Muscle layer of duodenum (tissue), 2 donors: ENCODE results near the gene CSNK1E.

ENCODE experiments used
- H3K27ac ChIP-seq: one replicate; pipeline ENCODE4 v1.7.0; 2013; ENCODE audit warnings: mild to moderate bottlenecking, low read length
- H3K27me3 ChIP-seq: one replicate; pipeline ENCODE4 v1.7.0; 2013; ENCODE audit warnings: low read depth, mild to moderate bottlenecking, control low read depth, low read length
- H3K36me3 ChIP-seq, 2 donors: one replicate each; pipeline ENCODE4 v1.7.0; 2013; ENCODE audit warnings: low read length in 2 of 2, control low read depth in 1 of 2, mild to moderate bottlenecking in 1 of 2; ENCODE audit not compliant: insufficient read depth in 2 of 2, control insufficient read depth in 1 of 2
- H3K4me1 ChIP-seq, 2 donors: one replicate each; pipeline ENCODE4 v1.7.0; 2013; ENCODE audit warnings: low read length in 2 of 2, mild to moderate bottlenecking in 2 of 2, control low read depth in 1 of 2, moderate library complexity in 1 of 2; ENCODE audit not compliant: insufficient read depth in 2 of 2, control insufficient read depth in 1 of 2
- H3K4me3 ChIP-seq, 2 donors: one replicate each; pipeline ENCODE4 v1.7.0; 2013; ENCODE audit warnings: low read length in 2 of 2, low read depth in 1 of 2, mild to moderate bottlenecking in 1 of 2
- H3K9me3 ChIP-seq, 2 donors: one replicate each; pipeline ENCODE4 v1.7.0; 2013; ENCODE audit warnings: low read length in 2 of 2, control low read depth in 1 of 2, mild to moderate bottlenecking in 1 of 2; ENCODE audit not compliant: control insufficient read depth in 1 of 2
- donor health status: healthy.

Gene CSNK1E

DNA sequence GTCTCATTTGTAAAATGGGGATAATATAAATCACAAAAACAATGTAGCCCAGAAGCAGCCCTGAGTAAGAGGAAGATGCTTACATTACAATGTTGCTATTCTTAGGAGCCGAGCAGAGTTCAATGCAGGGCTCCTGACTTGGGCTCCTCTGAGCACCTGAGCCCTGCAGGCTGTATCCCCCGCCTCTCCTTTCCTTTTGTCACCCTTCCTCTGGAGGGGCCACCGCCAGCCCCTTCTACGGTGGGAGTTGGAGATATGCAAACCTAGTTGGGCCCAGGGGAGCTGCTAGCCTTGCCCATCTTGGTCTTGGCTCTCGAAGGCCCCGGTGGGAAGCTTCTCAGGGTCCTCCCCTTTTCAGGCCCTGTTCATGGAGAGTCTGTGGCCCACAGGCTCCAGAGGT is 8.4 kb upstream of the CSNK1E start:
- Histone ChIP-seq H3K9me3 (no peaks in the 10 kb centered on the region), H3K27ac (no peak overlapping the region), H3K4me3 (no peak overlapping the region), H3K36me3 (no peaks in the 10 kb centered on the region), H3K27me3 (no peaks in the 10 kb centered on the region), H3K4me1 (no peaks in the 10 kb centered on the region)

DNA sequence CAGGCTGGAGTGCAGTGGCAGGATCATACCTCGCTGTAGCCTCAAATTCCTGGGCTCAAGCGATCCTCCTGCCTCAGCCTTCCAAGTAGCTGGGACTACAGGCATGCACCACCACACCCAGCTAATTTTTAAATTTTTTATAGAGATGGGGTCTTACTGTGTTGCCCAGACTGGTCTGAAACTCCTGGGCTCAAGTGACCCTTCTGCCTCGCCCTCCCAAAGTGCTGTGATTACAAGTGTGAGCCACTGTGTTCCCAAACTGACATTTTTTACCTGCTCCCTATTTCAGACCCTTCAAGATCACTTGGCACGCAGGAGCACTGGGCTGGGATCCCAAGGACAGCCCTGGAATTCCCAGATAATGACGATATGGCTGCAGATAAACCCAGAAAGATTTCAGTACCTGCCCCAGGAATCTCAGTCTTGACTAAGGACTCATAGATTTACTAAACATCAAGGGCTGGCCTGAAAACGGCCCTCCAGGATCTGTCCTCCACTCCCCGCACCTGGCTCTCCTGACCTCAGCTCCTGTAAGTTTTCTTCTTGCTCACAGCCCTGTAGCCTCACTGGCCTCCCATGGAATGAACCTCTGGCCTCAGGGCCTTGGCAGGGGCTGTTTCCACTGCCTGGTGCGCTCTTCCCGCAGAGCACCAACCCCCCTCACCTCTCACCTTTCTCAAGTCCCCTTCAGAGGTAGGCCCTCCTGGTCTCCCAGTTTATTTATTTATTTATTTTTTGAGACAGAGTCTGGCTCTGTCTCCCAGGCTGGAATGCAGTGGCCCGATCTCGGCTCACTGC is 3.6 kb upstream of the CSNK1E start:
- H3K27me3 ChIP-seq, result no peaks in the 10 kb centered on the region
- H3K4me3 ChIP-seq, result no peak overlapping the region
- H3K9me3 ChIP-seq, result no peaks in the 10 kb centered on the region
- no peak overlapping the region for H3K27ac ChIP-seq
- H3K4me1 ChIP-seq, result peaks cover 5 to 6% of the 10 kb centered on the region in 2 donors
- H3K36me3 ChIP-seq, result peaks cover 0 to 6% of the 10 kb centered on the region in 2 donors

DNA sequence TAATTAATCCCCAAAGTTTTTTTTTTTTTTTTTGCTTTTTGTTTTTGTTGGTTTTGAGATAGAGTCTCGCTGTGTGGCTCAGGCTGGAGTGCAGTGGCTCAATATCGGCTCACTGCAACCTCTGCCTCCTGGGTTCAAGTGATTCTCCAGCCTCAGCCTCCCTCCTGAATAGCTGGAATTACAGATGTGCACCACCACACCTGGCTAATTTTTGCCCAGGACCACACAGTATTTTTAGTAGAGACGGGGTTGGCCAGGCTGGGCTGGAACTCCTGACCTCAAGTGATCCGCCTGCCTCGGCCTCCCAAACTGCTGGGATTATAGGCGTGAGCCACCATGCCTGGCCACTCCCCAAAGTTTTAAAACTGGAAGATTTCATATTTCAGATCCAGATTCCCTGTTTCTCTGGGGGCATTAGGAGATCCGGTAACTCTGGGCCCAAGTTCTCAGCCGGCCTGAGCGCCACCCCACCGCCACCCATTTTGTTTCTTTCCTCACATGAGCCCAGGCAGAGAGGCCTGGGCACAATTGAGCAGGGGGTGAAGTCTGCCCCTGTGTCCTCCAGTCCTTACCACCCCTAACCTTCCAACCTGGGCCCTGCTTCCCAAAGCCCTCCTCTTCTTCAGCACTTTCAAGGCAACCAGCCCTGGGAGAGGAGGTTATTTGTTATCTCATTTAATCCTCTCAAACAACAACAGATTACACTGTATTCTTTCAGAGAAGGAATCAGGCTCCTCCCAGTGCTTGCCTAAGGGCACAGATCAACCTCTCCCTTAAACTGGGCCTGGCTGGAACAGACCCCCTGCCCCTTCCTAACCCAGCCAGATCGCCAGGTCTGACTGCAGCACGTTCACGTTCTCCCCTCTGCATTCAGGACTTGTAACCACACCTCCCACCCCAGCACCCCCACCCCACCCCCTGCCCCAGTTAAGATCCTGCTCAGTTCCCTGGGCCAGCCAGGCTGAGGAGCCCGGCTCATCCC is 1.9 kb upstream of the CSNK1E start:
- Histone ChIP-seq H3K4me1 (peaks cover 6 to 22% of the 10 kb centered on the region in 2 donors), H3K36me3 (peaks cover 0 to 6% of the 10 kb centered on the region in 2 donors), H3K27me3 (no peaks in the 10 kb centered on the region), H3K27ac (peak overlapping the region; percentile 96), H3K4me3 (no peak overlapping the region), H3K9me3 (no peaks in the 10 kb centered on the region)

DNA sequence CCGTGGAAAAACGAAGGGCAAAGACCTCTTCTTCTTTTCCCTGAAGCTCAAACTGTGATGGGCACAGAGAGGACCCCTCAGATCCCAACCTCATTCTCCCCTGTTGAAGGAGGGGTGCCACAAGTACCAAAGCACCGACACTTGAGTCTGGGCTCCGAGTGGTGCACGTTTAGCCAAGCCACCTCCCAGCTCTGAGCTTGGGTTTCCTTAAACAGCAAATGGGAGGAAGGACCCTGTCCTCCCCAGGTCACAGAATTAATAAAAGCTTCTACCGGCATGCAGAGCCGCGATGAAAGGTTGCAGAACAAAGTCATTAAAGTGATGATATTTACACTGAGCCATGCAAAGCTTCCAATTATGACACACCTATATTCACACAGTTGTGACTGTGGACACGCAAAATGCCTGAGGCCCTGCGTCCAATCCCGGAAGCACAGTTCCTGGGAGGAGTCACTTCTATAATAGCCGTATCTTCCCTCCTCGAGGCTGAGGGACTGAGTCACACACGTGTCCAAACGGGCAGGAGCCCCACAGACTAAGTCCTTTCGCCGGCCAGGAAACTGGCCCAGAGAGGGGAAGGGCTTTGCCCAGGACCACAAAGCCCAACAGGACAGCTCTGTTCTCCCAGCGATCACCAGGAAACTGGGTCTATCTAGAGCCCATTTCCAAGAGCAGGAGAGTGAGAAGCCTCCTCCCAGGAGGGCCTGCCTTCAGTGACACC is 922 bp upstream of the CSNK1E start:
- Histone ChIP-seq H3K36me3 (peaks cover 0 to 6% of the 10 kb centered on the region in 2 donors), H3K27ac (peak overlapping the region; percentile 96), H3K27me3 (no peaks in the 10 kb centered on the region), H3K9me3 (no peaks in the 10 kb centered on the region), H3K4me1 (peaks cover 6 to 32% of the 10 kb centered on the region in 2 donors), H3K4me3 (peak overlapping the region; percentile 49 to 60)

DNA sequence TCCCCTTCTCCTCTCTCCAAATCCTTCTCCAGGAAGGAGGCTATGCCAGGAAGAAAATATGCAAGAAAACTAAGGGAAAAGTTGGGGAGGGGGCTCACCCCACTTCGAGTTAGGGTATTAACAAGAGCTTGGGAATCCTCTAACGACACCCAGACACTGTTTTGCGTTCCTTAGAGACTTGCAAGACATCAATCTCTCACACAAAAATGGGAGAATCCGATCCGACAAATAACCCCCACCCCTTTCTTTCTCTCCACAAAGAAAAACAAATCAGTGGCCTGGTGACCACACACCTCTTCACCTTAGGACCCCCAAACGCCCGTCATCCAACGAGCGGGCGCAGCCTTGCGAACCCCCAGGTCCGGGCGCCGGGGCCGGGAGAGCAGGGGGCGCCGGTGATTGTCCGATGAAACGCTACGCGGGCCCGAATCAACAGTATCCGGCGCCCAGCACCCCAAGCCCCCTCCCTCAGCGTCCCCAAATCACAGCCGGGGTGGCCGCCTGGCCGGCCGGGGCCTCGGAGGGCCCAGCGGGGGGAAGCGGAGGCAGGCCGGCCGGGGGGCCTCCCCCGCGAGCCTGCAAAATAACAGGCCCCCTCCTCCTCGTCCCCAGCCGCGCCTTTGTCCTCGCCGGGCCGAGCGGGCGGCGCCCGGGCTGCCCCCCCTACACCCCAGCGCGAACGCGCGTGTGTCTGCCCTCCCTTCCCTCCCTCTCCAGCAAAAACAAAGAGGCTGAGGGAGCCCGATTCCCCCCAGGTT is 690 bp downstream of the CSNK1E start:
- Histone ChIP-seq H3K4me1 (peaks cover 15 to 46% of the 10 kb centered on the region in 2 donors), H3K36me3 (peaks cover 0 to 6% of the 10 kb centered on the region in 2 donors), H3K27me3 (no peaks in the 10 kb centered on the region), H3K9me3 (no peaks in the 10 kb centered on the region), H3K4me3 (peak overlapping the region; percentile 66 to 84), H3K27ac (peak overlapping the region; percentile 89)

DNA sequence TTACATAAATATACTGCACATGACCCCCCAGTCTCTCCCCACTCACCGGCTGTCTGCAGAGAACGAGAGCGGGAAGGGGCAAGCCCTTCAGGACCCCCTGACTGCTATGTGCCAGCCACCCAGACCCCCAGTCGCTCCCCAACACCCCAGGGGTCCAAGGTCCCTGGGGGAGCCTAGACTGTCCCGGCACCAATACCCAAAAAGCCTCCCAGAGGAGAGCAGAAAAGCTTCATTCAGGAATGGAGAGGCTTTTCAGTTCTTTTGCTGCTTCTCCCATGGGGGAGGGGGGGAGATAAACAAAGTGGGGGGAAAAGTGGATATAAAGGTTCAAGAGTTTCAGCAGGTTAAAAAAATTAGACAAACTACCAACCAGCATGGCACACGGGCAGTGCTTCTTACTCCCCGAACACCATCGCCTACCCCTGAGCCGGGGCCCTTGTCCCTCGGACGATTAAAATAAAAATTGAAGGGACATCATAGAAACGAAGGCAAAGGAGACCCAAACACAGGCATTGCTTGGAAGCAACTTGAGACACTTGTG is 1.3 kb downstream of the CSNK1E start:
- H3K4me3 ChIP-seq, result peak overlapping the region; percentile 66 to 84
- H3K36me3 ChIP-seq, result peaks cover 0 to 8% of the 10 kb centered on the region in 2 donors
- peaks cover 15 to 52% of the 10 kb centered on the region in 2 donors for H3K4me1 ChIP-seq
- H3K9me3 ChIP-seq, result no peaks in the 10 kb centered on the region
- H3K27ac ChIP-seq, result peak overlapping the region; percentile 89
- H3K27me3 ChIP-seq, result no peaks in the 10 kb centered on the region

DNA sequence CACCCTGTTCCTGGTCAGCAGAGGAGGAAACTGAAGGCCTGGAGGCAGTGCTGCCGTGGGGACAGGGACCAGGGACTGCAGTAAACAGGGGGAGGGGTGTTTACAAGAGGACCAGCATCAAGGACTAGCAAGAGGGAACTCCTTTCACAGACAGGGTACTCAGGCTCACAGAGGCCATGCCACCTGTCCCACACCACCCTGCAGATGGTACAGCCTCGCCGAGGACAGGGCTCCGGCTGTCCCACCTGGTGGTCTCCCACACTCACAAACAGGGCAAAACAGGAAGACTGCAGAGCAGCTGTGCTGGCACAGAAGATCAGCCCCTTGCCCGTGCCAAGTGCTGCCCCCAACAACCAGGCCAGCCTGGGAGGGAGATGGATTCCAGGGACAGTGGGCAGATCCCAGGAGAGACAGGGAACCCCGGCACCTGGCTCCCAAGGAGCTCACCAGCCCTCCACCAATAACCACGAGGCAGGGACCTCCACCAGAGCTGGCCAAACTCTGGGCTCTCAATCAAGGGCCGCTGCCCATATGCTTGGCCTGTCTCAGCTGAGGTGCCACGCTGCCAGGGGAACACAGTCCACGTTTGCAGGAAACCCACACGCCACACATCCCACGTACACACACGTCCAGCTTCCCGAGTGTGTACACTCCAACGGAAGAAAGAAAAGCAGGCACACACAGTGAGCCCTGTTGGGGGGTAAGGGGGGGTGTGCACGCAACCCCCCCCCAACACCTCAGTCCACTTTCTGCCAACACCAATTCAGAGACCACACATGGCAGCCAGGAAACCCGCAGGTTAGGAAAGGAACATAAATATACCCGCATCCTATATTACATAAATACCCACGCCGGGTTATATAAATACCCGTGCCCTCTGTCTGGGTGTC is 2.1 kb downstream of the CSNK1E start:
- Histone ChIP-seq H3K9me3 (no peaks in the 10 kb centered on the region), H3K36me3 (peaks cover 0 to 13% of the 10 kb centered on the region in 2 donors), H3K4me3 (peak overlapping the region; percentile 66 to 84), H3K27ac (peak overlapping the region; percentile 89), H3K27me3 (no peaks in the 10 kb centered on the region), H3K4me1 (peaks cover 19 to 59% of the 10 kb centered on the region in 2 donors)

DNA sequence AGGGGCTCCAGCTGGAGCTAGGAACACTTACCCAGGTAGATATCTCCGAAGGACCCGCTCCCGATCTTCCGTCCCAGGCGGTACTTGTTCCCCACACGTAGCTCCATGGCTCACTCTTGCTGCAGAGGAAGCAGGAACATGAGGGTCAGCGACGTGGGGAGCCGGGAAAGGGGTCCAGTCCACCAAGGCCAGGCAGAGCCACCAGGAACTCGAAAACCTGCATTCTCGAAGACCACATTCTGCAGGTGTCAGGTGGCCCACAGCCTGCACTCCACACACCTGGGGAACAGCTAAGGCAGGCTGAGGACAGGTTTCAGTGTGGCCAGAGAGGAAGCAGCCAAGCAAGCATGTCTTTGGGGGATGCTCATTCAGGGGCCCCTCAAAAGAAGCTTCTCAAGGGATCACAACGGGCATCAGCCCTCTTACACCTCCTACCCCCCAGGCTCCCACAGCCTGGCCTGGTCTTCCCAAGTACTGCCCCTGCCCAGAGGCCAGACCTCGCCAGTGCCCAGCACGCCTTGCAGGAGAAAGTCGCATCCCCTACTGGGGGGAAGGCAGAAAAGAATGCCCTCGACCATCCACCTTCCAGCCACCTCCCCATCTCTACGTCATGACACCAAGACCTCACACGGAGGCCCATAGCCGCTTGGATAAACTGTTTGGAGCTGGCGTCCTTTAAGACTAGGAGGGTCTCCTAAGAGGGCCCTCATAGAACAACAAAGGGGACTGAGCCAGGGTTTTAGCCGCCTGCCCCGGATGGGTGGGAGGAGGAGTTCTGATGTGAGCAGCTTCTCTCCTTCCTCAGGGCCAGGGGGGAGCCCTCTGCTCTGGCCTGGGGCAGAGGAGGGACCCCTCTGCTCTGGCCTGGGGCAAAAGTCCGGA is 2.9 kb downstream of the CSNK1E start:
- H3K27me3 ChIP-seq, result no peaks in the 10 kb centered on the region
- peaks cover 0 to 13% of the 10 kb centered on the region in 2 donors for H3K36me3 ChIP-seq
- H3K9me3 ChIP-seq, result no peaks in the 10 kb centered on the region
- H3K27ac ChIP-seq, result peak overlapping the region; percentile 89
- H3K4me1 ChIP-seq, result peaks cover 27 to 68% of the 10 kb centered on the region in 2 donors
- peak overlapping the region; percentile 66 to 84 for H3K4me3 ChIP-seq

DNA sequence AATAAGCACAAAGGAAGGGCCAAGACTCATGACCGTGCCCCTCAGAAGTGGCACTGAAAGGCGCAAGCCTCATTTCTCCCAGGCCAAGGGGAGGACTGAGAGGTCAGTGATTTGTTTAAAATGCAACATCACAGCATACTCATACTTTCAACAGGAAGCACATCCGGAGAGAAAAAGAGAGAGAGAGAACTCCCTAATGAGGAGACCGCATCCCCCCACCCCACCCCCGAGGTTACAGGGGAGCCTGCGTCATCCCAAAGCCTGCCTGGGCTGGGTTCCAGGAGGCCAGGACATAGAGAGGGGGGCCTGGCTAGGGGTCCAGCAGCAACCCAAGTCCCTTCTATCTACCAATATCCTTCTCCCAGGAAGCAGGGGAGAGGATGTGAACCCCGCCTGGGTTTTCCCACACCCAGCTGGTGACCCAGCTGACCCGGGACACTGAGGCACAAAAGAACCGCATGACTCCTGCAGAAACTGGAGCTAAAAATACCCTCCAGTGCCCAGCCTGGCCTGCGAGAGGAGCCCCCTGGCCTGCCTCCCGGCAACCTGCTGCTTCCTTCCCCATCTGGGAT is 3.8 kb downstream of the CSNK1E start:
- Histone ChIP-seq H3K27me3 (no peaks in the 10 kb centered on the region), H3K4me3 (peak overlapping the region; percentile 33 to 66), H3K9me3 (no peaks in the 10 kb centered on the region), H3K36me3 (peaks cover 2 to 16% of the 10 kb centered on the region in 2 donors), H3K4me1 (peaks cover 27 to 76% of the 10 kb centered on the region in 2 donors), H3K27ac (peak overlapping the region; percentile 89)
